HepG2 (cell line): ENCODE data around the gene DUSP8. TPM values are rescaled to one million over a fixed set of nuclear protein-coding genes. Genes with fewer than 3 reads are reported as not detected.

Experiments
- ATAC-seq: fragments of 200-7000 bp; cut with Tn5 transposase; 3 replicates; pipeline ENCODE4 v1.9.1; 2020; ENCODE audit warnings: mild to moderate bottlenecking, moderate library complexity
- BruUV-seq: library from RNA; stranded (reverse); fragments of 400-500 nt; replicated peaks from 2 replicates; lab custom pipeline; 2021; lab: Mats Ljungman, UMichigan
- CTCF ChIA-PET: fragments of 300-600 bp; formaldehyde crosslinking; extraction: SDS; loops from one replicate; lab custom pipeline; 2021; ENCODE audit warnings: low total read pairs, inconsistent platforms, low intra/inter-chr PET ratio; lab: Yijun Ruan, JAX
- POLR2A ChIA-PET: fragments of 350-600 bp; sonication (Branson Sonifier 250); formaldehyde crosslinking; loops from one replicate; lab custom pipeline; 2020; ENCODE audit warnings: antibody characterized with exemption, inconsistent platforms; lab: Yijun Ruan, JAX
- DNase-seq: peaks from one replicate; pipeline ENCODE4 v3.0.0-alpha.2; 2015; ENCODE audit warnings: low spot score
- FAIRE-seq: peaks from 3 replicates; lab custom pipeline; 2011; peaks lifted over from hg19 to GRCh38; lab: Jason Lieb, UNC
- H2AFZ ChIP-seq: one replicate; pipeline ENCODE4 v1.6.1; 2011; ENCODE audit warnings: low read length, inconsistent platforms
- H3K27ac ChIP-seq: fragments of 300-600 bp; 3 replicates; pipeline ENCODE4 v1.8.0; 2011; ENCODE audit warnings: mixed run types, mild to moderate bottlenecking, mixed read lengths, low read length, inconsistent platforms; ENCODE audit not compliant: insufficient read depth; ENCODE audit errors: extremely low read length
- H3K27me3 ChIP-seq, 2 experiments: fragments of 200-600 bp in 1 of 2; 2 replicates in 1 of 2; 3 replicates in 1 of 2; pipeline versions ENCODE4 v1.6.0 to v1.8.0; 2011; ENCODE audit warnings: low read length in 2 of 2, mild to moderate bottlenecking in 2 of 2, moderate library complexity in 2 of 2, inconsistent platforms in 1 of 2; ENCODE audit not compliant: insufficient read depth in 2 of 2, control insufficient read depth in 1 of 2
- H3K36me3 ChIP-seq, 2 experiments: fragments of 200-600 bp in 1 of 2; replicated peaks in 1 of 2; 2 replicates in 1 of 2; 3 replicates in 1 of 2; pipeline versions ENCODE4 v1.5.1 to v1.8.0; 2011; ENCODE audit warnings: low read length in 2 of 2, inconsistent platforms in 1 of 2; ENCODE audit not compliant: insufficient read depth in 2 of 2, control insufficient read depth in 1 of 2
- H3K4me1 ChIP-seq: 2 replicates; pipeline ENCODE4 v1.5.1; 2012; ENCODE audit warnings: low read length, inconsistent platforms; ENCODE audit not compliant: insufficient read depth
- H3K4me2 ChIP-seq: 2 replicates; pipeline ENCODE4 v1.6.0; 2011; ENCODE audit warnings: low read depth, low read length, inconsistent platforms
- H3K4me3 ChIP-seq, 3 experiments: fragments of 200-600 bp in 1 of 3; sonication (generic), shearing (Covaris generic) in 1 of 3; replicated peaks in 1 of 3; 2 replicates each; pipeline ENCODE4 v1.5.1; 2011 to 2016; ENCODE audit warnings: low read length in 3 of 3, inconsistent platforms in 2 of 3, low read depth in 2 of 3, mild to moderate bottlenecking in 2 of 3, control low read depth in 1 of 3, mixed read lengths in 1 of 3; ENCODE audit not compliant: insufficient read depth in 1 of 3
- H3K79me2 ChIP-seq: one replicate; pipeline ENCODE4 v1.6.1; 2011; ENCODE audit warnings: low read length, inconsistent platforms; ENCODE audit not compliant: insufficient read depth
- H3K9ac ChIP-seq: 2 replicates; pipeline ENCODE4 v1.6.0; 2011; ENCODE audit warnings: mild to moderate bottlenecking, low read depth, low read length, inconsistent platforms; ENCODE audit not compliant: insufficient read depth
- H3K9me3 ChIP-seq: 2 replicates; pipeline ENCODE4 v1.5.1; 2012; ENCODE audit warnings: mild to moderate bottlenecking, low read length
- H4K20me1 ChIP-seq: 2 replicates; pipeline ENCODE4 v1.6.0; 2011; ENCODE audit warnings: inconsistent platforms, mild to moderate bottlenecking, low read length, moderate library complexity; ENCODE audit not compliant: insufficient read depth
- ATF7 ChIP-seq, 2 experiments: fragments of 450-650 bp in 1 of 2; sonication (generic) in 1 of 2; formaldehyde crosslinking in 1 of 2; IDR thresholded peaks; 2 replicates each; pipeline versions ENCODE4 v1.4.0 to v1.6.1; 2016 to 2020; ENCODE audit warnings: antibody characterized with exemption in 1 of 2, mild to moderate bottlenecking in 1 of 2, missing genetic modification reagents in 1 of 2
- NAIF1 ChIP-seq: sonication (generic); formaldehyde crosslinking; IDR thresholded peaks from 2 replicates; pipeline ENCODE4 v1.5.0; 2020; ENCODE audit warnings: mild to moderate bottlenecking, missing genetic modification reagents, borderline replicate concordance
- NFE2 ChIP-seq: sonication (generic); formaldehyde crosslinking; IDR thresholded peaks from 2 replicates; pipeline ENCODE4 v1.4.0; 2020; ENCODE audit warnings: missing genetic modification reagents
- NFIC ChIP-seq: IDR thresholded peaks from 2 replicates; pipeline ENCODE4 v1.6.1; 2012; ENCODE audit warnings: mild to moderate bottlenecking, low read length, inconsistent platforms
- RXRB ChIP-seq: IDR thresholded peaks from 2 replicates; pipeline ENCODE4 v1.6.1; 2016; ENCODE audit warnings: borderline replicate concordance, missing genetic modification reagents, missing compliant biosample characterization
- SMARCE1 ChIP-seq: fragments of 450-650 bp; IDR thresholded peaks from 2 replicates; pipeline ENCODE4 v1.6.1; 2017; ENCODE audit warnings: borderline replicate concordance
- ZIK1 ChIP-seq: sonication (generic); formaldehyde crosslinking; IDR thresholded peaks from 2 replicates; pipeline ENCODE4 v1.5.0; 2020; ENCODE audit warnings: mild to moderate bottlenecking, low read depth, missing genetic modification reagents, borderline replicate concordance
- ZNF33B ChIP-seq: sonication (generic); formaldehyde crosslinking; IDR thresholded peaks from 2 replicates; pipeline ENCODE4 v1.5.1; 2020; ENCODE audit warnings: mild to moderate bottlenecking, missing genetic modification reagents
- WGBS: methylation state at CpG from one replicate; pipeline ENCODE4 v1.1.6; 2017; ENCODE audit warnings: low lambda C conversion rate; 5-methylcytosine and 5-hydroxymethylcytosine counted together
- in situ Hi-C: cut with HindIII; loops from 2 replicates; pipeline ENCODE4 v1.10.0; 2017; ENCODE audit warnings: low pct_unique_long_range_greater_than_20kb; ENCODE audit not compliant: extremely low pct_ligation_motif_present
- intact Hi-C: fragments of 100-400 bp; cut with micrococcal nuclease; formaldehyde crosslinking; loops from one replicate; pipeline ENCODE4 v1.10.0; 2022; ENCODE audit not compliant: unreplicated experiment
- polyA plus RNA-seq, 8 experiments: library from polyadenylated mRNA; depleted of rRNA in 3 of 8; stranded (reverse) in 7 of 8; unstranded in 1 of 8; fragments of >200 nt; fragmentation: Illumina TruSeq in 4 of 8; extraction: Trizol in 4 of 8; gene quantifications; 2 replicates each; pipeline versions ENCODE4 v1.2.1 to v1.2.3, GENCODE V29; 2011 to 2016; ENCODE audit warnings: low read depth in 4 of 8, missing spikeins in 1 of 8, mixed read lengths in 1 of 8; ENCODE audit not compliant: insufficient read depth in 1 of 8
- total RNA-seq, 5 experiments: library from RNA; depleted of rRNA; stranded (reverse); fragments of >200 nt; fragmentation: Illumina TruSeq; extraction: Trizol; gene quantifications; 2 replicates each; pipeline ENCODE4 v1.2.3, GENCODE V29; 2016; ENCODE audit warnings: low read depth in 1 of 5
- TF ChIP-seq, protein P1 (sequence below): sonication (generic); formaldehyde crosslinking; IDR thresholded peaks from 2 replicates; pipeline ENCODE4 v1.5.0; 2020; ENCODE audit warnings: missing genetic modification reagents, mild to moderate bottlenecking, borderline replicate concordance

DUSP8 gene
- total and polyA plus RNA-seq, 2 of the 13 experiments (the other 11 are each of a cell fraction or from before 2014, with no cell fraction given), result 1.8 to 8.0 TPM

DNA sequence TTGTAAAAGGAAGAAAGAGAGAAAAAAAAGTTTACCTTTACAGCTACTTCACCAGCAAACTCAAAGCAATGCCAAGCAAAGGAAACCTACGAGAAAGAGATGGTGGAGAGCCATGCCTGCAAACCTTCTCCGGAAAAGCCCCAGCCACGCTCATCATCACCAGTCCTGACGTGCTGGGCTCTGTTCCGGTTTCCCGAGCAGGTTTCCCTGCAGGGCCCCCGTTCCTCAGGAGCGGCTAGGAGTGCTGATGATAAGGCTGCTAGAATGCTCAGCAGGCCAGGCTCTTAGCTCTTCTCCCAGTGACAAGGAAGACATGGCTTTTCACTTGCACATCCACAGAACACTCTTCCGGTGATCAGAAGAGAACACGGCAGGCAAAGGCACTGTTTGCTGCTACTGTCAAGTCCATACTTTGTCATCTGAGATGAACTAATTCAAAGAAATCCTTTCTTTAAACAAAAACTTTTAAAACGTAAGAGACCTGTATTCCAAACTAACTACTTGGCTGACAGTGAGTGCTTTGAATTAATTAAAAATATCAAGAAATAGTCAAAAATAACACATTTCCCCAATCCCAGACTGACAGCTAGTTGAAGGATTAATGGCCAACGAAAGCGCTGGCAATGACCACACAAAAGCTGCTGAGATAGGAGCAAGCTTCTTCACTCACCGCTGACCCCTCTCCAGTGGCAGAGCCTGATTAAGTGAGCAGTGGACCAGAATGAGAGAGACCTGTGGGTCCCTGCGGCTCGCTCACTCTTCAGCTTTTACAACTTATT lies 35.8 kb downstream of the DUSP8 start:
- Histone ChIP-seq H3K27me3 (peaks cover 8 to 24% of the 10 kb centered on the region in 2 experiments; a peak in 4 of 5 replicates), H3K9ac (no peak overlapping the region), H3K36me3 (peaks cover 0 to 8% of the 10 kb centered on the region in 2 experiments; a peak in 1 of 5 replicates), H3K4me1 (no peaks in the 10 kb centered on the region), H2AFZ (no peak overlapping the region), H3K79me2 (peaks cover 19% of the 10 kb centered on the region), H3K4me2 (no peak overlapping the region), H3K4me3 (no peak overlapping the region), H4K20me1 (peaks cover 4% of the 10 kb centered on the region; the same call in 1 of the 2 replicates), H3K27ac (no peak overlapping the region), H3K9me3 (no peaks in the 10 kb centered on the region)
- no peak for ATAC-seq
- TF ChIP-seq, protein P1, sequence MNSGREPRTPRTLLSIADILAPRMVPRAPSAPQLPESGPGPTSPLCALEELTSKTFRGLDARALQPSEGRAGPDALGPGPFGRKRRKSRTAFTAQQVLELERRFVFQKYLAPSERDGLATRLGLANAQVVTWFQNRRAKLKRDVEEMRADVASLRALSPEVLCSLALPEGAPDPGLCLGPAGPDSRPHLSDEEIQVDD (CRISPR knock-in tag), result no peak
- no peak for TF ChIP-seq ZIK1
- TF ChIP-seq NFE2 (CRISPR knock-in tag), result no peak
- no peak for TF ChIP-seq SMARCE1
- no peak for TF ChIP-seq ATF7 (IDR thresholded peaks at IDR 0.05)
- no peak for TF ChIP-seq ATF7 (CRISPR knock-in tag; IDR thresholded peaks at IDR 0.05)
- TF ChIP-seq ZNF33B, result no peak
- no peak for TF ChIP-seq NFIC
- no peak for TF ChIP-seq RXRB
- no peak for TF ChIP-seq NAIF1 (CRISPR knock-in tag)
- intact Hi-C loops (no loop called here), in situ Hi-C loops (no loop called here)
- 92% methylated on average over 16 of the region's 16 CpGs for WGBS
- POLR2A ChIA-PET, result no interaction called here
- FAIRE-seq, result no peak
- BruUV-seq, result no TSS peak
- no peak for DNase-seq
- CTCF ChIA-PET, result no interaction called here
